HepG2 (cell line): ENCODE results near the gene SMARCA5. TPM values are rescaled to one million over a fixed set of nuclear protein-coding genes. Genes with fewer than 3 reads are reported as not detected.

Experiments used
- ATF7 ChIP-seq, 2 experiments: fragments of 450-650 bp in 1 of 2; sonication (generic) in 1 of 2; formaldehyde crosslinking in 1 of 2; IDR thresholded peaks; 2 replicates each; pipeline versions ENCODE4 v1.4.0 to v1.6.1; 2016 to 2020; ENCODE audit warnings: antibody characterized with exemption in 1 of 2, mild to moderate bottlenecking in 1 of 2, missing genetic modification reagents in 1 of 2
- ATF7-NPFF ChIP-seq: sonication (generic); formaldehyde crosslinking; IDR thresholded peaks from 2 replicates; pipeline ENCODE4 v1.8.1; 2023; ENCODE audit warnings: mild to moderate bottlenecking, low read depth, missing genetic modification reagents, moderate library complexity
- HDAC1 ChIP-seq: sonication (generic); formaldehyde crosslinking; IDR thresholded peaks from 2 replicates; pipeline ENCODE4 v1.5.1; 2020; ENCODE audit warnings: mild to moderate bottlenecking, missing genetic modification reagents
- HDAC2 ChIP-seq: sonication (generic); formaldehyde crosslinking; IDR thresholded peaks from 2 replicates; pipeline ENCODE4 v1.4.0; 2020; ENCODE audit warnings: missing genetic modification reagents
- IRF1 ChIP-seq: sonication (generic); formaldehyde crosslinking; IDR thresholded peaks from 2 replicates; pipeline ENCODE4 v1.4.0; 2020; ENCODE audit warnings: low read depth, mild to moderate bottlenecking, missing genetic modification reagents
- KAT8 ChIP-seq: IDR thresholded peaks from 2 replicates; pipeline ENCODE4 v1.6.1; 2016; ENCODE audit warnings: missing genetic modification reagents, missing compliant biosample characterization
- KLF12 ChIP-seq: sonication (generic); formaldehyde crosslinking; IDR thresholded peaks from 2 replicates; pipeline ENCODE4 v1.4.0; 2020; ENCODE audit warnings: missing genetic modification reagents, borderline replicate concordance
- PITX1 ChIP-seq: sonication (generic); formaldehyde crosslinking; IDR thresholded peaks from 2 replicates; pipeline ENCODE4 v1.5.1; 2020; ENCODE audit warnings: mild to moderate bottlenecking, missing genetic modification reagents
- RXRB ChIP-seq: IDR thresholded peaks from 2 replicates; pipeline ENCODE4 v1.6.1; 2016; ENCODE audit warnings: borderline replicate concordance, missing genetic modification reagents, missing compliant biosample characterization
- SOX5 ChIP-seq: IDR thresholded peaks from 2 replicates; pipeline ENCODE4 v1.6.1; 2016; ENCODE audit warnings: borderline replicate concordance
- SRY ChIP-seq: sonication (generic); formaldehyde crosslinking; IDR thresholded peaks from 2 replicates; pipeline ENCODE4 v1.8.0; 2022; ENCODE audit warnings: mild to moderate bottlenecking, missing genetic modification reagents
- ZNF282 ChIP-seq: fragments of 450-650 bp; IDR thresholded peaks from 2 replicates; pipeline ENCODE4 v1.6.1; 2018; ENCODE audit not compliant: partially characterized antibody
- ZNF709 ChIP-seq: sonication (generic); formaldehyde crosslinking; IDR thresholded peaks from 2 replicates; pipeline ENCODE4 v1.5.0; 2020; ENCODE audit warnings: mild to moderate bottlenecking, missing genetic modification reagents
- ZNF839 ChIP-seq: sonication (generic); formaldehyde crosslinking; IDR thresholded peaks from 2 replicates; pipeline ENCODE4 v1.4.0; 2020; ENCODE audit warnings: missing genetic modification reagents, mild to moderate bottlenecking, borderline replicate concordance
- polyA plus RNA-seq, 8 experiments: library from polyadenylated mRNA; depleted of rRNA in 3 of 8; stranded (reverse) in 7 of 8; unstranded in 1 of 8; fragments of >200 nt; fragmentation: Illumina TruSeq in 4 of 8; extraction: Trizol in 4 of 8; gene quantifications; 2 replicates each; pipeline versions ENCODE4 v1.2.1 to v1.2.3, GENCODE V29; 2011 to 2016; ENCODE audit warnings: low read depth in 4 of 8, missing spikeins in 1 of 8, mixed read lengths in 1 of 8; ENCODE audit not compliant: insufficient read depth in 1 of 8
- total RNA-seq, 5 experiments: library from RNA; depleted of rRNA; stranded (reverse); fragments of >200 nt; fragmentation: Illumina TruSeq; extraction: Trizol; gene quantifications; 2 replicates each; pipeline ENCODE4 v1.2.3, GENCODE V29; 2016; ENCODE audit warnings: low read depth in 1 of 5
- TF ChIP-seq, protein P1 (sequence below): sonication (generic); formaldehyde crosslinking; IDR thresholded peaks from 2 replicates; pipeline ENCODE4 v1.8.0; 2022; ENCODE audit warnings: missing genetic modification reagents, mild to moderate bottlenecking, borderline replicate concordance
- TF ChIP-seq, protein P2 (sequence below): IDR thresholded peaks from 2 replicates; pipeline ENCODE4 v1.6.1; 2016; ENCODE audit warnings: low read depth

The SMARCA5 gene
- total and polyA plus RNA-seq, 2 of the 13 experiments (the other 11 are each of a cell fraction or from before 2014, with no cell fraction given) = 7.0 to 37.5 TPM

- peak; percentile 30; the same call in 1 of the 2 replicates for TF ChIP-seq HDAC2 (CRISPR knock-in tag)
- 0 out of 2 replicates have a peak, but pooled peaks have one; percentile 58 for TF ChIP-seq ZNF709 (CRISPR knock-in tag)
- TF ChIP-seq RXRB (CRISPR knock-in tag) = peak; percentile 13
- TF ChIP-seq ZNF839 (CRISPR knock-in tag) = 0 out of 2 replicates have a peak, but pooled peaks have one; percentile 24
- peak; percentile 89 for TF ChIP-seq HDAC1 (CRISPR knock-in tag)
- no peak for TF ChIP-seq ZNF282
- peak; percentile 31 for TF ChIP-seq KLF12
- no peak; the same call in 1 of the 2 replicates for TF ChIP-seq SOX5 (CRISPR knock-in tag)
- no peak for TF ChIP-seq ATF7 (IDR thresholded peaks at IDR 0.05)
- peak; percentile 35; the same call in 1 of the 2 replicates for TF ChIP-seq ATF7 (CRISPR knock-in tag; IDR thresholded peaks at IDR 0.05)
- no peak for TF ChIP-seq IRF1 (CRISPR knock-in tag)
- TF ChIP-seq, protein P1, sequence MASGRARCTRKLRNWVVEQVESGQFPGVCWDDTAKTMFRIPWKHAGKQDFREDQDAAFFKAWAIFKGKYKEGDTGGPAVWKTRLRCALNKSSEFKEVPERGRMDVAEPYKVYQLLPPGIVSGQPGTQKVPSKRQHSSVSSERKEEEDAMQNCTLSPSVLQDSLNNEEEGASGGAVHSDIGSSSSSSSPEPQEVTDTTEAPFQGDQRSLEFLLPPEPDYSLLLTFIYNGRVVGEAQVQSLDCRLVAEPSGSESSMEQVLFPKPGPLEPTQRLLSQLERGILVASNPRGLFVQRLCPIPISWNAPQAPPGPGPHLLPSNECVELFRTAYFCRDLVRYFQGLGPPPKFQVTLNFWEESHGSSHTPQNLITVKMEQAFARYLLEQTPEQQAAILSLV (CRISPR knock-in tag) = peak; percentile 44; the same call in 1 of the 2 replicates
- TF ChIP-seq, protein P2, sequence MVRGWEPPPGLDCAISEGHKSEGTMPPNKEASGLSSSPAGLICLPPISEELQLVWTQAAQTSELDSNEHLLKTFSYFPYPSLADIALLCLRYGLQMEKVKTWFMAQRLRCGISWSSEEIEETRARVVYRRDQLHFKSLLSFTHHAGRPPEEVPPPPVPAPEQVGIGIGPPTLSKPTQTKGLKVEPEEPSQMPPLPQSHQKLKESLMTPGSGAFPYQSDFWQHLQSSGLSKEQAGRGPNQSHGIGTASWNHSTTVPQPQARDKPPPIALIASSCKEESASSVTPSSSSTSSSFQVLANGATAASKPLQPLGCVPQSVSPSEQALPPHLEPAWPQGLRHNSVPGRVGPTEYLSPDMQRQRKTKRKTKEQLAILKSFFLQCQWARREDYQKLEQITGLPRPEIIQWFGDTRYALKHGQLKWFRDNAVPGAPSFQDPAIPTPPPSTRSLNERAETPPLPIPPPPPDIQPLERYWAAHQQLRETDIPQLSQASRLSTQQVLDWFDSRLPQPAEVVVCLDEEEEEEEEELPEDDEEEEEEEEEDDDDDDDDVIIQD (CRISPR knock-in tag) = peak; percentile 87
- TF ChIP-seq ATF7-NPFF = peak; percentile 32; the same call in 1 of the 2 replicates
- TF ChIP-seq KAT8 (CRISPR knock-in tag) = peak; percentile 3; the same call in 1 of the 2 replicates
- peak; percentile 79; the same call in 1 of the 2 replicates for TF ChIP-seq SRY (CRISPR knock-in tag)
- TF ChIP-seq PITX1 (CRISPR knock-in tag) = peak; percentile 56
Observed at GRCh38 chr4:143513314-143514168, at the start of gene SMARCA5 (continued).
